ENCODE data around the gene UNCX.

UNCX gene

DNA sequence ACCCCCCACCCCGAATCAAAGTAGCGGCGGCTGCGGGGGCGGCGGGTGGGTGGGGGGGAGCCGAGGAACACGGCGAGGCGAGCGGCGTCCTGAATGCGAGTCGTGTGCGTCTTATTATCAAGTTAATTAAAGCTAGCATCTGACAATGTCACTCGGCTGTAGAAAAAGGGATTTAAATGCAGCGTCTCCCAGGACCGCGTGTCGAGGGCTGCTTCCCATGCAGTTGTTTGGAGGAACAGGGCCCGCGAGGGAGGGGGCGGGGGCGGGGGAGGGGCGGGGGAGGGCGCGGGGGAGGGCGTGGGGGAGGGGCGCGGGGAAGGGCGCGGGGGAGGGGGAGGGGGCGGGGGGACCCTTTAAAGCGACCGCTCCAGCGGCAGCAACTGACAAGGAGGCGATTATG is 2.7 kb upstream of the UNCX start:
- intact Hi-C loops (cut with DNase I) = loop anchor here (5.0 to 10.0 kb wide), 2 partner anchors 202 to 245 kb away; no protein-coding TSS in a partner anchor
- DNase-seq = no peak

GRCh38 chr7:1230411-1231213 is 2.1 kb upstream of the UNCX start:
- no peak for DNase-seq
- intact Hi-C loops (cut with DNase I) = no loop called here

DNA sequence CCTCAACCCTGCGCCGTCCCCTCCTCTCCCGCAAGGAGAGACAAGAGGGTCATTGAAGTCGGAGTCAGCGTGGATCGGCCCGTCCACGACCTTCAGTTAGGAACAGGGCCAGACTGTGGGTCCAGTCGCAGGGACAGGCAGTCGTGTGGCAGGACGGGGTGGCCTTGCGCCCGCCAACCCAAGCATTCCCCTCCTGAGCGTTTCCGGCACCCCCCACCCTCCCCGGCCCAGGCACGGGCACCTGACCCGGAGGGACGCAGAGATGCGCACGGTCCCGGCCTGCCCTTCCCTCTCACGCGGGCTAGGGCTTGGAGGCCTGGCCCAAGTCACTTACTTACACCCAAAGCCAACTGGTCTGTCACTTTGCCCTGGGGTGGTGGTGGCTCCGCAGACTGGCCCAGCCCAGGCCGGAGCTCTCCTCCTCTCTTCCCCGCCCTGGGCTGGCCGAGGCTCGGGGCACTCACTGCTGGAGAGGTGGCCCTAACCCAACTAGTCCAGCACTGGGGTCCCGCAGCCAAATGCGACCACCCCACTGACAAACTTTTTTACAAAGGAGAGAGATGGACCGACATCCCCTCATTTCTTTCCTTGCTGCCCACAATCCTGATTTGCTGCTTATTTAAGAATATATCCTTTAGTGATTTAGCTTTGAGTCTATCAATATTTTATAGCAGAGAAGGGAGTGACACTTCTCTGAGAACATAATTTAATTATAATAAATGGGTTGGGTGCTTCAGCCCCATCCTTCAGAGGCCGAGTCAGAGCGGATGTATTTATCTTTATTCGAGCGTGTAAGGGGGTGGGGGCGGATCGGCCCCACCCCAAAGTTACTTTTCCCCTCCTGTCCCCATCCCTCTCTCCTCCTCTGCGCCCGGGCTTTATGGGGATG is 1.2 kb upstream of the UNCX start:
- intact Hi-C loops (cut with DNase I) = no loop called here
- peak in 1 of 10 donors; percentile 67 for DNase-seq

DNA sequence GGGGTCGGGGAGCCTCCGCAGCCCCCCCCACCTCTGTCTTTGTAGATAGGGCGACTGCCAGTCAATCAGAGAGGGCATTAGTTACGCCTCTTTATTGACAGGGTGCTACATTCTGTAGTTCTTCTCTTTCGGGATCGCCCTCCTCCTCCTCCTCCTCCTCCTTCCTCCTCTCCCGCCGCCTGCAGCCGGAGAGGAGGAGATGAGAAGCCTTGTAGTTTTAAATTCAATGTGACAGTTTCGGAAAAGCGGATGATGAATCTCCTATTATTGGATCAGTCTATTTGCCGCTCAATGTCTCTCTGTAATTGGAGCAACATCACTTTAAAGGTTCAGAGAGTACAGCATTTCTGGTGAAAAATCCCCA is 587 bp upstream of the UNCX start:
- DNase-seq = no peak
- intact Hi-C loops (cut with DNase I) = no loop called here

DNA sequence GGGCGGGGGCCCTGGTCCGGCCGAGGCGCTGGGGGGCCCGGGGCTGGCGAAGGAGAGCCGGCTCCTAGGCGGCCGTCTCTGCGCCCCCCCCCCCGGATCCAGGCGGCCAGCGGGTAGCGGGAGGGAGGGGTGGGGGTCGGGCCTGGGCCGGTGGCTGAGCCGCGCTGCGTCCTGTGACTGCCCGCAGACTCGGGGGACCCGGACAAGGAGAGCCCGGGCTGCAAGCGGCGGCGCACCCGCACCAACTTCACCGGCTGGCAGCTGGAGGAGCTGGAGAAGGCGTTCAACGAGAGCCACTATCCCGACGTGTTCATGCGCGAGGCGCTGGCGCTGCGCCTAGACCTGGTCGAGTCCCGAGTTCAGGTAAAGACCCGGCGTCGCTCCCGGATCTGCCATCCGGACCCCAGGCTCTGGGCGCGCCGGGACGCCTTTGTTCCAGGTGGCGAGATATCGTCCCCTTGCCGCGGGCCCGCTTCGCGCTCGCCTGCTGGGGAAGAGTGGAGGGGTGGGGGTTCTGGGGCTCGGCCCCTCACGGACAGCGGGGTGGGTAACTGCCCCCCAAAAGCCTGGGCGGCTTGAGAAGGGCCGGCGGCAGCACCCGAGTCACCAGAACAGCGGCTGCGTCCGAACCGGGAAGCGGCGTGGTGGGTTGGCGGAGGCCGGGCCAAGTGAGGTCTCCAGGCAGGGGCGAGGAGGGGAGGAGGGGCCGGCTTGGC is 819 bp downstream of the UNCX start:
- peak in 1 of 10 donors; percentile 75 for DNase-seq
- intact Hi-C loops (cut with DNase I) = no loop called here

DNA sequence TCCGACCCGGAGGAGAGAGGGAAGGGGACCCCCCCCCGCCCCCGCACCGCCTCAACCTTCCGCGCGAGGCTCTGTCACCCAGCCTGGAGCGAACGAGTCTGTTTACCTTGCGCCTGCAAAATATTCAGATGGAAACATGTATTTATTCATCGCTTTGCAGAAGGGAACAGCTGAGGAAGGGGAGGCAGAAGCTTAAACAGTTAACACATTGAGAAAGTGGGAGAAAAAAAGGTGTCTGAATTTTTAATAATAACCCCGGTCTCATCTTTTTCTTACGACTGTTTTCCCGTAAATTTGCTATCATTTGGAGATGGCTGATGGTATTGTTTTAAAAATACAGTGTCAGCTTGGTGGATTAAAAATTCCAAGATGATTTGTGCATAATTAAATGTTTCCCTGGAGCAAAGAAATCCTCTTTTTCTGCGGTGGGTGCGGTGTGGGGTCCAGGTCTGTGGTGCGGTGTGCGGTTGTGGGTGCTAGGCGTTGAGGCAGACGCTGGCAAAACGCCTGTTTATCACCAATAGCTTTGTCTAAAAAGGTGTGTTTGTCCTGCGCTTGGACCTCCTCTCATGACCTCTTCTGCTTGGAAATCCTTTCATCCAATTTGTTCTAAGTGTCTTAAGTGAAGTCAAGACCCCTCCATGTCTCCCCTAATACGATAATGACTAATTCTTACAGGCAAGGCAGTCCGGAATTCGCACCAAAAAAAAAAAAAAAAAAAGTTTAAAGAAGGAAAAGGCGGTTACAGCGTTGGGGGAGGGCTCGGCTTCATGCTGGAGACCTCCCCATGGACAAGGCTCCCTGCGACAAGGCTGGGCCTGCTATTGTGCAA is 1.6 kb downstream of the UNCX start:
- intact Hi-C loops (cut with DNase I) = no loop called here
- no peak for DNase-seq

GRCh38 chr7:1234881-1235500 is 2.3 kb downstream of the UNCX start:
- peak in 1 of 10 donors; percentile 59 for DNase-seq
- intact Hi-C loops (cut with DNase I) = no loop called here

DNA sequence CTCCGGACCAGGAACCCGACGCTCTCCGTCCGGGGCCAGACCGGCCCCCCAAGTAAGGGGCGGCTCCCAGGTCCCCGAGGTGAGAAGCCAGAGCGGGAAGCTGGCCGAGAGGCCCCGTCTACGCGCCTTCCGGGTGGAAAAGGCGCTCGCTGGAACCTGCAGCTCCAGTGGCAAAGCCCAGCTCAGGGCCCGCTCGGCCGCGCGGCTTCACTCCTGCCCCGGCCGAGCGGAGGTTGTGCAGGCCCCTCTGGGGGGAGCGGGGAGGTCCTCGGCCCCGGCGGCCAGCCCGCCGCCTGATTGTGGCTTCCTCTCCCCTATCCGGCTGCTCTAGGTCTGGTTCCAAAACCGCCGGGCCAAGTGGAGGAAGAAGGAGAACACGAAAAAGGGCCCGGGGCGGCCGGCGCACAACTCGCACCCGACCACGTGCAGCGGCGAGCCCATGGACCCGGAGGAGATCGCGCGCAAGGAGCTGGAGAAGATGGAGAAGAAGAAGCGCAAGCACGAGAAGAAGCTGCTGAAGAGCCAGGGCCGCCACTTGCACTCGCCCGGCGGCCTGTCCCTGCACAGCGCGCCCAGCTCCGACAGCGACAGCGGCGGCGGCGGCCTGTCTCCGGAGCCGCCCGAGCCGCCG is 2.9 kb downstream of the UNCX start:
- DNase-seq = peak in 1 of 10 donors; percentile 83
- intact Hi-C loops (cut with DNase I) = no loop called here

DNA sequence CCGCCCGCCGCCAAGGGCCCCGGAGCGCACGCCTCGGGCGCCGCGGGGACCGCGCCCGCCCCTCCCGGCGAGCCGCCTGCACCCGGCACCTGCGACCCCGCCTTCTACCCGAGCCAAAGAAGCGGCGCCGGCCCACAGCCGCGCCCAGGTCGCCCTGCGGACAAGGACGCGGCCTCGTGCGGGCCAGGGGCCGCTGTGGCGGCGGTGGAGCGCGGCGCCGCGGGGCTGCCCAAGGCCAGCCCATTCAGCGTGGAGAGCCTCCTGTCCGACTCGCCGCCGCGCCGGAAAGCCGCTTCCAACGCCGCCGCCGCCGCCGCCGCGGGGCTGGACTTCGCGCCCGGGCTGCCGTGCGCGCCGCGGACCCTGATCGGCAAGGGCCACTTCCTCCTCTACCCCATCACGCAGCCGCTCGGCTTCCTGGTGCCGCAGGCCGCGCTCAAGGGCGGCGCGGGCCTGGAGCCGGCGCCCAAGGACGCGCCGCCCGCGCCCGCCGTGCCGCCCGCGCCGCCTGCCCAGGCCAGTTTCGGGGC is 3.5 kb downstream of the UNCX start:
- peak in 1 of 10 donors; percentile 71 for DNase-seq
- intact Hi-C loops (cut with DNase I) = no loop called here

DNA sequence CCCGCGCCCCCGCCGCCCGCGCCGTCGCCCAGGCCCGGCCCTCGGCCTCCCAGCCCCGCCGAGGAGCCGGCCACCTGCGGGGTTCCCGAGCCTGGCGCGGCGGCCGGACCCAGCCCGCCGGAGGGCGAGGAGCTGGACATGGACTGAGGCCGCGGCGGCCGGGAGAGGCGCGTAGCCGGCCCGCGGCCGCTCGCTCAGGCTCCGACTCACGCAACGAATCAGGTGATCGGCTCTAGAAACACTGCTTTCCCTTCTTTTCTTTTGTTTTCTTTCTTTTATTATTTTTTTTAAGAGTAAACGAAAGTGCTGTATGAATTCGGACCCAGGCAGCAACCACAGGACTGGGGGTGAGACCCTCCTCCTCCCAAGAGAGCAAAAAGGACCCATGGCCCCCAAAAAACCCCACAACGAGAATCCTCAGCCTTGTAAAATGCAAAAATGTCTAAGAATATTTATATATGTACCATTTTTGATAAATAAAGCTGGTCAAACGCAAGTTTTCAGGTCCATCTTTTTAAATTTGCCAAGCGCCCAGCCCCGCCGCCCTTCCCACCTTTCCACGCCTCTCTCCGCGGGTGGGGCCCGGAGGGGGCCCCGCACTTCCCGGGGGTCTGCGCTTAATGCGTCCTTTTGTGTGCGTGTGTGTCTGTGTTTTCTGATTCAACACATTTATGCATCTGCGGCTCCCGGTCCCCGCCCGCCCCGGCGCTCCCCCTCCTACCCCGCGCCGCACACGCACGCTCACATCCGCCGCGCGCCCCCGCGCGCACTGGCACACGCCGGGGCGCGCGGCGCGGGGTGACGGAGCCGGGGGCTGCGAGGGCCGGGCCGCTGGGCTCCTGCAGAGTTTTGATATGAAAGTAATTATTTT is 4.4 kb downstream of the UNCX start:
- no peak for DNase-seq
- intact Hi-C loops (cut with DNase I) = no loop called here

- DNase-seq = no peak
- intact Hi-C loops (cut with DNase I) = no loop called here
These were observed 5.1 kb downstream of the UNCX start for GRCh38 chr7:1237704-1238255.

- intact Hi-C loops (cut with DNase I) = no loop called here
- peak in 1 of 10 donors; percentile 72 for DNase-seq
These were observed 5.8 kb downstream of the UNCX start for GRCh38 chr7:1238450-1238882.

DNA sequence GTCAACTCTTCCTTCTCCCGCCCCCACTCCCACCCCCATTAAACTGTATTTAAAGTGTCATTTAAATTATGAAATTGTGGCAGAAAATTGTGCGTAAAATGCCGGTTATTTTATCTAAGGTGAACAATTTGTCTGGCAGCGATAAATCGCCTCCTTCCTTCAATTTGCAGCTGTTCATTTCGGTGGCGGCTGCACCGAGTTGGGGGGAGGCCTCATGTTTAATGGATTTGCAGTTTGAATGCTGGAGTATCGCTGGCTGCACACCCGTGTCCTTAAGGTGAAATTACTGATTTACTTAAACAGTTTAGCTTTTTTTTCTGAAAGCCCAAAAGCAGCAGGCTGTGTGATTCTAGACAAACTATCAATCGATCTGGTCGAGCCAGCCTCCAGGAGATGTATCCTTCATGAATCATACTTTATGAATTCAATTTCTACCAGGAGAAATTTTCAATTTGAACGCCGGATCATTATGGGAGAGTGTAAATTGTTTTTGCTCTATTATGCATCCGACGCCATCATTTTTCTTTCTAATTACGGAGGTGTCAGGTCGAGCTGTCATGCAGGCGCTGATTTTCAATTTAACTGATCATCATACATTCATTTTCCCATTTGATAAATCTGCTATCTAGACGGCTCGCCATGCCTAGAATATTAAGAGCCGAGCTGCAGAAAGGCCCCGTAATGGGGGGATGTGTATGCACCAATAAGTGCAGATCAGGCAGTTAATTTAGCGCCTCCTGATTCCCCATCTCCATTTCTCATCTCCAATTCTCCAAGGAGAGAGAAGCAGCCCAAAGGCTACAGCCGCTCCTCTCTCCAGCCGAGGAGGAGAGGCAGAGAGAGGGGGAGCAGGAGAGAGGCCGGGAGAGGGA is 6.5 kb downstream of the UNCX start:
- no peak for DNase-seq
- intact Hi-C loops (cut with DNase I) = no loop called here

- intact Hi-C loops (cut with DNase I) = no loop called here
- DNase-seq = peak in 2 of 10 donors; percentile 8 to 68
These were observed 7.3 kb downstream of the UNCX start for GRCh38 chr7:1239803-1240516.

DNA sequence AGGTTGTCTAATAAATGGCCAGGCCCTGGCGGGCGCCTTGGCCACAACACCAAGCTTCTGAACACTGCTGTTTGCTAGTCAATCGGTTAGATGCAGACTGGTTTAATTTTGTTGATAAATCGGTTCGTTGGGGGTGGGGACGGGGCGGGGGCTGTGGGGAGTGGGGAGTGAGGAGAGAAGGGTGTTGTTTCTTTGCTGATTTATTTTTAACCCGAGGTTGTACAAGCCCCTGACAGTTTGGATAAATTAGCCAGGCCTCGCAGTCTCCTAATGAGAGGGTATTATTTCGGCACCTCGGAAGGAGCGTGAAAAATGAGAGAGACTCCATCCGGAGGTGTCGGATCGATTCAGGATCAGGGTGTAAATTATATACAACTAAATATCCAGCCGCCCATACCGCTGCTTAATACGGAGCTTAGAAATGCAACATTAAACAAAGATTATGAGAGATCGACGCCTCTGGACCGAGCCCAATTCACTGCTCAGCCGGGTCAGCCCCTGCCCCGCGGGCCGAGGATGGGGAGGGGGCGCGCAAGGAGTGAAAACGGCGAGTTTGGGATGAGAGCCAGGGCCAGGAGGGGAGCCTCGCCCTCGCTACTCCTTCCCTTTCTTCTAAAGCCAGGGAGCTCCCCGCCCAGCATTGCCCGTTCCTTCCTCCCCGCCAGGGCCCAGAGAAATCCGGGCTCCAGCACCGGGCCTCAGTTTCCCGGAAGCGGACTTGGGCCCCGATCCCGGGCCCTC is 8.0 kb downstream of the UNCX start:
- intact Hi-C loops (cut with DNase I) = no loop called here

More for the DNA sequence above, 8.0 kb downstream of the UNCX start:
- peak in 2 of 10 donors; percentile 37 to 63 for DNase-seq
